ENCODE results near the gene MXRA8. TPM values are rescaled to one million over a fixed set of nuclear protein-coding genes. Genes with fewer than 3 reads are reported as not detected.

MXRA8 gene
- total and polyA plus RNA-seq, 9 of the 15 experiments (the other 6 are each of a cell fraction or from before 2014, with no cell fraction given): 0.66 to 11.3 (median 6.3) TPM

DNA sequence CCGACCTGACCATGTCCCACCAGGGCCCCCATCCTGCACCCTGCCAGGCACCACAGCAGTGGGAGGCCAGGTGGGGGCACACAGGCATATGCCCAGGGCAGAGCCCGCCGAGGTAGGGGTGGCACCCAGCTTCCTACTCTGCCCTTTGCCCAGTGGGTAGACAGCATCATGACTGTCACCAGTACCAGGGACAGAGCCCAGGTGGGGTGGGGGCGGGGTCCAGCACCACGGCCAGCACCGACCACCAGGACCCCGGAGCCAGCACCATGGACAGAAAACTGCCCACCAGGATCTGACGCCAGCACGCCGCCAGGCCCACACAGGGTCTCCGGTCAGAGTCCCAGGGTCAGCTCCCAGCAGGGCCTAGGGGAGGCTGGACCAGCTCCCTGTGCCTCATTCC is 23.5 kb downstream of the MXRA8 start (continued):
- TF ChIP-seq, protein P1, sequence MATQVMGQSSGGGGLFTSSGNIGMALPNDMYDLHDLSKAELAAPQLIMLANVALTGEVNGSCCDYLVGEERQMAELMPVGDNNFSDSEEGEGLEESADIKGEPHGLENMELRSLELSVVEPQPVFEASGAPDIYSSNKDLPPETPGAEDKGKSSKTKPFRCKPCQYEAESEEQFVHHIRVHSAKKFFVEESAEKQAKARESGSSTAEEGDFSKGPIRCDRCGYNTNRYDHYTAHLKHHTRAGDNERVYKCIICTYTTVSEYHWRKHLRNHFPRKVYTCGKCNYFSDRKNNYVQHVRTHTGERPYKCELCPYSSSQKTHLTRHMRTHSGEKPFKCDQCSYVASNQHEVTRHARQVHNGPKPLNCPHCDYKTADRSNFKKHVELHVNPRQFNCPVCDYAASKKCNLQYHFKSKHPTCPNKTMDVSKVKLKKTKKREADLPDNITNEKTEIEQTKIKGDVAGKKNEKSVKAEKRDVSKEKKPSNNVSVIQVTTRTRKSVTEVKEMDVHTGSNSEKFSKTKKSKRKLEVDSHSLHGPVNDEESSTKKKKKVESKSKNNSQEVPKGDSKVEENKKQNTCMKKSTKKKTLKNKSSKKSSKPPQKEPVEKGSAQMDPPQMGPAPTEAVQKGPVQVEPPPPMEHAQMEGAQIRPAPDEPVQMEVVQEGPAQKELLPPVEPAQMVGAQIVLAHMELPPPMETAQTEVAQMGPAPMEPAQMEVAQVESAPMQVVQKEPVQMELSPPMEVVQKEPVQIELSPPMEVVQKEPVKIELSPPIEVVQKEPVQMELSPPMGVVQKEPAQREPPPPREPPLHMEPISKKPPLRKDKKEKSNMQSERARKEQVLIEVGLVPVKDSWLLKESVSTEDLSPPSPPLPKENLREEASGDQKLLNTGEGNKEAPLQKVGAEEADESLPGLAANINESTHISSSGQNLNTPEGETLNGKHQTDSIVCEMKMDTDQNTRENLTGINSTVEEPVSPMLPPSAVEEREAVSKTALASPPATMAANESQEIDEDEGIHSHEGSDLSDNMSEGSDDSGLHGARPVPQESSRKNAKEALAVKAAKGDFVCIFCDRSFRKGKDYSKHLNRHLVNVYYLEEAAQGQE (IDR thresholded peaks at IDR 0.05; ENCODE audit: borderline replicate concordance): peak; percentile 99
- TF ChIP-seq, protein P1 (CRISPR knock-in tag; IDR thresholded peaks at IDR 0.05; ENCODE audit: low read depth): peak; percentile 94
- TF ChIP-seq SLC30A9 (CRISPR knock-in tag; IDR thresholded peaks at IDR 0.05) (no peak), NCOA6 (IDR thresholded peaks at IDR 0.05) (peak; percentile 93), SP1 (CRISPR knock-in tag; IDR thresholded peaks at IDR 0.05) (peak; percentile 59; the same call in 1 of the 2 replicates), PRMT5 (CRISPR knock-in tag; IDR thresholded peaks at IDR 0.05) (peak; percentile 90; the same call in 1 of the 2 replicates), PHTF2 (CRISPR knock-in tag; IDR thresholded peaks at IDR 0.05) (no peak)
- TF ChIP-seq, protein P2, sequence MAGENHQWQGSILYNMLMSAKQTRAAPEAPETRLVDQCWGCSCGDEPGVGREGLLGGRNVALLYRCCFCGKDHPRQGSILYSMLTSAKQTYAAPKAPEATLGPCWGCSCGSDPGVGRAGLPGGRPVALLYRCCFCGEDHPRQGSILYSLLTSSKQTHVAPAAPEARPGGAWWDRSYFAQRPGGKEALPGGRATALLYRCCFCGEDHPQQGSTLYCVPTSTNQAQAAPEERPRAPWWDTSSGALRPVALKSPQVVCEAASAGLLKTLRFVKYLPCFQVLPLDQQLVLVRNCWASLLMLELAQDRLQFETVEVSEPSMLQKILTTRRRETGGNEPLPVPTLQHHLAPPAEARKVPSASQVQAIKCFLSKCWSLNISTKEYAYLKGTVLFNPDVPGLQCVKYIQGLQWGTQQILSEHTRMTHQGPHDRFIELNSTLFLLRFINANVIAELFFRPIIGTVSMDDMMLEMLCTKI (IDR thresholded peaks at IDR 0.05; ENCODE audit: partially characterized antibody): no peak
- TF ChIP-seq, protein P3, sequence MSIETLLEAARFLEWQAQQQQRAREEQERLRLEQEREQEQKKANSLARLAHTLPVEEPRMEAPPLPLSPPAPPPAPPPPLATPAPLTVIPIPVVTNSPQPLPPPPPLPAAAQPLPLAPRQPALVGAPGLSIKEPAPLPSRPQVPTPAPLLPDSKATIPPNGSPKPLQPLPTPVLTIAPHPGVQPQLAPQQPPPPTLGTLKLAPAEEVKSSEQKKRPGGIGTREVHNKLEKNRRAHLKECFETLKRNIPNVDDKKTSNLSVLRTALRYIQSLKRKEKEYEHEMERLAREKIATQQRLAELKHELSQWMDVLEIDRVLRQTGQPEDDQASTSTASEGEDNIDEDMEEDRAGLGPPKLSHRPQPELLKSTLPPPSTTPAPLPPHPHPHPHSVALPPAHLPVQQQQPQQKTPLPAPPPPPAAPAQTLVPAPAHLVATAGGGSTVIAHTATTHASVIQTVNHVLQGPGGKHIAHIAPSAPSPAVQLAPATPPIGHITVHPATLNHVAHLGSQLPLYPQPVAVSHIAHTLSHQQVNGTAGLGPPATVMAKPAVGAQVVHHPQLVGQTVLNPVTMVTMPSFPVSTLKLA (conservative IDR thresholded peaks at IDR 0.05): peak in 1 of 2 experiments; percentile 74; a peak in 3 of 4 replicates
- TF ChIP-seq, protein P4, sequence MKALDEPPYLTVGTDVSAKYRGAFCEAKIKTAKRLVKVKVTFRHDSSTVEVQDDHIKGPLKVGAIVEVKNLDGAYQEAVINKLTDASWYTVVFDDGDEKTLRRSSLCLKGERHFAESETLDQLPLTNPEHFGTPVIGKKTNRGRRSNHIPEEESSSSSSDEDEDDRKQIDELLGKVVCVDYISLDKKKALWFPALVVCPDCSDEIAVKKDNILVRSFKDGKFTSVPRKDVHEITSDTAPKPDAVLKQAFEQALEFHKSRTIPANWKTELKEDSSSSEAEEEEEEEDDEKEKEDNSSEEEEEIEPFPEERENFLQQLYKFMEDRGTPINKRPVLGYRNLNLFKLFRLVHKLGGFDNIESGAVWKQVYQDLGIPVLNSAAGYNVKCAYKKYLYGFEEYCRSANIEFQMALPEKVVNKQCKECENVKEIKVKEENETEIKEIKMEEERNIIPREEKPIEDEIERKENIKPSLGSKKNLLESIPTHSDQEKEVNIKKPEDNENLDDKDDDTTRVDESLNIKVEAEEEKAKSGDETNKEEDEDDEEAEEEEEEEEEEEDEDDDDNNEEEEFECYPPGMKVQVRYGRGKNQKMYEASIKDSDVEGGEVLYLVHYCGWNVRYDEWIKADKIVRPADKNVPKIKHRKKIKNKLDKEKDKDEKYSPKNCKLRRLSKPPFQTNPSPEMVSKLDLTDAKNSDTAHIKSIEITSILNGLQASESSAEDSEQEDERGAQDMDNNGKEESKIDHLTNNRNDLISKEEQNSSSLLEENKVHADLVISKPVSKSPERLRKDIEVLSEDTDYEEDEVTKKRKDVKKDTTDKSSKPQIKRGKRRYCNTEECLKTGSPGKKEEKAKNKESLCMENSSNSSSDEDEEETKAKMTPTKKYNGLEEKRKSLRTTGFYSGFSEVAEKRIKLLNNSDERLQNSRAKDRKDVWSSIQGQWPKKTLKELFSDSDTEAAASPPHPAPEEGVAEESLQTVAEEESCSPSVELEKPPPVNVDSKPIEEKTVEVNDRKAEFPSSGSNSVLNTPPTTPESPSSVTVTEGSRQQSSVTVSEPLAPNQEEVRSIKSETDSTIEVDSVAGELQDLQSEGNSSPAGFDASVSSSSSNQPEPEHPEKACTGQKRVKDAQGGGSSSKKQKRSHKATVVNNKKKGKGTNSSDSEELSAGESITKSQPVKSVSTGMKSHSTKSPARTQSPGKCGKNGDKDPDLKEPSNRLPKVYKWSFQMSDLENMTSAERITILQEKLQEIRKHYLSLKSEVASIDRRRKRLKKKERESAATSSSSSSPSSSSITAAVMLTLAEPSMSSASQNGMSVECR (CRISPR knock-in tag; IDR thresholded peaks at IDR 0.05): peak; percentile 92
